HL-60/S4 (cell line): ENCODE measurements around the gene KLHL10.
"Not testable (repeated sequence)": the region's sequence is repeated elsewhere in the genome, so short reads cannot be mapped to it uniquely, and the experiment has no call there.

ENCODE experiments used
- in situ Hi-C: fragments of 300-500 bp; cut with MboI; formaldehyde crosslinking; loops from 2 replicates; pipeline ENCODE4 v1.14.3; 2022; ENCODE audit warnings: low sequenced_read_pairs

Gene KLHL10

GRCh38 chr17:41849251-41849990, 11.8 kb downstream of the KLHL10 start:
- in situ Hi-C loops = no loop called here

GRCh38 chr17:41851382-41851781, 13.8 kb downstream of the KLHL10 start:
- in situ Hi-C loops = not testable (repeated sequence)

- in situ Hi-C loops = no loop called here
Observed at GRCh38 chr17:41860254-41860931, 22.8 kb downstream of the KLHL10 start.

GRCh38 chr17:41863074-41863848, 25.6 kb downstream of the KLHL10 start:
- in situ Hi-C loops = no loop called here

- in situ Hi-C loops = no loop called here
Observed at GRCh38 chr17:41864498-41864835, 26.8 kb downstream of the KLHL10 start.

- in situ Hi-C loops = no loop called here
Observed at GRCh38 chr17:41864836-41865595, 27.4 kb downstream of the KLHL10 start, which contains the start of gene KLHL11. Gene KLHL11, minus strand, starts transcription at chr17:41865423. Its CDS starts 53 bp downstream, at chr17:41865370.

- in situ Hi-C loops = no loop called here
Observed at GRCh38 chr17:41865596-41865893, 27.9 kb downstream of the KLHL10 start.

GRCh38 chr17:41868568-41868967, 30.9 kb downstream of the KLHL10 start:
- in situ Hi-C loops = no loop called here

- in situ Hi-C loops = no loop called here
Observed at GRCh38 chr17:41869426-41869825, 31.8 kb downstream of the KLHL10 start.

GRCh38 chr17:41870097-41870496, 32.5 kb downstream of the KLHL10 start:
- in situ Hi-C loops = no loop called here

- in situ Hi-C loops = no loop called here
Observed at GRCh38 chr17:41870627-41871026, 33.0 kb downstream of the KLHL10 start.

- in situ Hi-C loops = no loop called here
Observed at GRCh38 chr17:41871789-41872188, 34.2 kb downstream of the KLHL10 start.

- in situ Hi-C loops = no loop called here
Observed at GRCh38 chr17:41873559-41874292, 36.1 kb downstream of the KLHL10 start.

- in situ Hi-C loops = not testable (repeated sequence)
Observed at GRCh38 chr17:41874293-41874670, 36.7 kb downstream of the KLHL10 start.

- in situ Hi-C loops = no loop called here
Observed at GRCh38 chr17:41880130-41880529, 42.5 kb downstream of the KLHL10 start.

GRCh38 chr17:41882756-41883155, 45.1 kb downstream of the KLHL10 start:
- in situ Hi-C loops = no loop called here

- in situ Hi-C loops = no loop called here
Observed at GRCh38 chr17:41885733-41886132, 48.1 kb downstream of the KLHL10 start.

GRCh38 chr17:41888332-41888965, 50.8 kb downstream of the KLHL10 start:
- in situ Hi-C loops = no loop called here

- in situ Hi-C loops = no loop called here
Observed at GRCh38 chr17:41891135-41892020, 53.8 kb downstream of the KLHL10 start.
